Liver (tissue), 9 donors: ENCODE results near the gene TIGD1. TPM values are rescaled to one million over a fixed set of nuclear protein-coding genes. Genes with fewer than 3 reads are reported as not detected.

ENCODE experiments used
- DNase-seq: peaks from one replicate; pipeline ENCODE4 v3.0.0-alpha.2; 2017; ENCODE audit warnings: low spot score
- H3K27ac ChIP-seq, 2 donors: one replicate each; pipeline ENCODE4 v1.7.0; 2013; ENCODE audit warnings: inconsistent platforms in 2 of 2, low read length in 2 of 2, control low read depth in 1 of 2, low read depth in 1 of 2, mild to moderate bottlenecking in 1 of 2
- H3K27me3 ChIP-seq, 4 donors: one replicate each; pipeline versions ENCODE4 v1.6.1 to v1.7.0; 2013; ENCODE audit warnings: low read length in 3 of 4, inconsistent platforms in 1 of 4, mild to moderate bottlenecking in 1 of 4, moderate library complexity in 1 of 4; ENCODE audit not compliant: control insufficient read depth in 4 of 4, insufficient read depth in 4 of 4
- H3K36me3 ChIP-seq, 4 donors: one replicate each; pipeline versions ENCODE4 v1.6.1 to v1.7.0; 2013; ENCODE audit warnings: low read length in 3 of 4, mild to moderate bottlenecking in 3 of 4, low read depth in 1 of 4, moderate library complexity in 1 of 4; ENCODE audit not compliant: control insufficient read depth in 4 of 4, insufficient read depth in 3 of 4
- H3K4me1 ChIP-seq, 4 donors: one replicate each; pipeline versions ENCODE4 v1.6.1 to v1.7.0; 2013; ENCODE audit warnings: low read length in 3 of 4, mild to moderate bottlenecking in 3 of 4, moderate library complexity in 1 of 4; ENCODE audit not compliant: control insufficient read depth in 4 of 4, insufficient read depth in 4 of 4
- H3K4me3 ChIP-seq, 3 donors: one replicate each; pipeline versions ENCODE4 v1.6.1 to v1.7.0; 2013; ENCODE audit warnings: low read length in 3 of 3, control low read depth in 1 of 3, low read depth in 1 of 3, mild to moderate bottlenecking in 1 of 3
- H3K9ac ChIP-seq, 2 donors: one replicate each; pipeline ENCODE4 v1.7.0; 2013; ENCODE audit warnings: low read length in 2 of 2, mild to moderate bottlenecking in 2 of 2, moderate library complexity in 2 of 2, control low read depth in 1 of 2, low read depth in 1 of 2
- H3K9me3 ChIP-seq, 4 donors: one replicate each; pipeline versions ENCODE4 v1.6.1 to v1.7.0; 2013; ENCODE audit warnings: low read length in 3 of 4; ENCODE audit not compliant: control insufficient read depth in 4 of 4
- EGR1 ChIP-seq, 2 donors: IDR thresholded peaks; 2 replicates each; pipeline ENCODE4 v1.6.1; 2016 to 2018; ENCODE audit warnings: antibody characterized with exemption in 2 of 2, low read depth in 2 of 2
- FOXA2 ChIP-seq: IDR thresholded peaks from 2 replicates; pipeline ENCODE4 v1.6.1; 2016; ENCODE audit warnings: antibody characterized with exemption
- GABPA ChIP-seq, 2 donors: IDR thresholded peaks in 1 of 2; conservative IDR thresholded peaks in 1 of 2; 2 replicates each; pipeline ENCODE4 v1.6.1; 2016; ENCODE audit warnings: antibody characterized with exemption in 2 of 2, mild to moderate bottlenecking in 1 of 2, moderate library complexity in 1 of 2
- HNF4A ChIP-seq, 2 donors: conservative IDR thresholded peaks; 2 replicates each; pipeline ENCODE4 v1.6.1; 2016; ENCODE audit warnings: antibody characterized with exemption in 2 of 2, mild to moderate bottlenecking in 2 of 2
- JUND ChIP-seq, 2 donors: IDR thresholded peaks; 2 replicates each; pipeline ENCODE4 v1.6.1; 2016; ENCODE audit warnings: antibody characterized with exemption in 2 of 2
- RAD21 ChIP-seq, 2 donors: IDR thresholded peaks; 2 replicates each; pipeline ENCODE4 v1.6.1; 2016; ENCODE audit warnings: antibody characterized with exemption in 2 of 2, mild to moderate bottlenecking in 2 of 2
- RXRA ChIP-seq, 2 donors: IDR thresholded peaks; 2 replicates each; pipeline ENCODE4 v1.6.1; 2017 to 2018; ENCODE audit warnings: antibody characterized with exemption in 2 of 2, mild to moderate bottlenecking in 1 of 2
- SP1 ChIP-seq: IDR thresholded peaks from 2 replicates; pipeline ENCODE4 v1.6.1; 2018; ENCODE audit warnings: antibody characterized with exemption, mild to moderate bottlenecking
- YY1 ChIP-seq: IDR thresholded peaks from 2 replicates; pipeline ENCODE4 v1.6.1; 2016; ENCODE audit warnings: antibody characterized with exemption, mild to moderate bottlenecking
- WGBS: extraction: QIAGEN DNeasy Blood & Tissue Kit; methylation state at CpG from one replicate; pipeline ENCODE4 v1.1.7; 2013; 5-methylcytosine and 5-hydroxymethylcytosine counted together
- polyA plus RNA-seq, 2 donors: library from polyadenylated mRNA; stranded (reverse) in 1 of 2; unstranded in 1 of 2; fragments of 200-250 nt in 1 of 2; fragments of >200 nt in 1 of 2; fragmentation: Nextera tagmentation in 1 of 2; extraction: Ambion mirVana in 1 of 2; gene quantifications; one replicate each; pipeline versions ENCODE4 v1.2.1 to v1.2.3, GENCODE V29; 2013 to 2015
- total RNA-seq, 2 donors: library from RNA; depleted of rRNA; stranded (reverse); fragments of >200 nt; gene quantifications; one replicate each; pipeline ENCODE4 v1.2.3, GENCODE V29; 2014
- TF ChIP-seq, protein P1 (sequence below): fragments of 150-350 bp; IDR thresholded peaks from 2 replicates; pipeline ENCODE4 v1.5.1; 2017; ENCODE audit warnings: improper control_type of control experiment, low read depth, low read length; ENCODE audit not compliant: missing input control
- TF ChIP-seq, protein P2 (sequence below): IDR thresholded peaks from 2 replicates; pipeline ENCODE4 v1.6.1; 2016; ENCODE audit warnings: antibody characterized with exemption
- TF ChIP-seq, protein P3 (sequence below): IDR thresholded peaks from 2 replicates; pipeline ENCODE4 v1.6.1; 2016; ENCODE audit warnings: antibody characterized with exemption
- TF ChIP-seq, protein P4 (sequence below): IDR thresholded peaks from 2 replicates; pipeline ENCODE4 v1.6.1; 2016; ENCODE audit warnings: antibody characterized with exemption, mild to moderate bottlenecking
- donor health status: healthy.
- donor health status: healthy.
- donor health status: healthy.
- donor health status: healthy.
- donor health status: healthy.

The TIGD1 gene
- total and polyA plus RNA-seq, 4 donors, result 0.50 to 3.0 (median 1.7) TPM

GRCh38 chr2:232593982-232594381 lies 43.6 kb upstream of the TIGD1 start (continued):
- TF ChIP-seq, protein P1, sequence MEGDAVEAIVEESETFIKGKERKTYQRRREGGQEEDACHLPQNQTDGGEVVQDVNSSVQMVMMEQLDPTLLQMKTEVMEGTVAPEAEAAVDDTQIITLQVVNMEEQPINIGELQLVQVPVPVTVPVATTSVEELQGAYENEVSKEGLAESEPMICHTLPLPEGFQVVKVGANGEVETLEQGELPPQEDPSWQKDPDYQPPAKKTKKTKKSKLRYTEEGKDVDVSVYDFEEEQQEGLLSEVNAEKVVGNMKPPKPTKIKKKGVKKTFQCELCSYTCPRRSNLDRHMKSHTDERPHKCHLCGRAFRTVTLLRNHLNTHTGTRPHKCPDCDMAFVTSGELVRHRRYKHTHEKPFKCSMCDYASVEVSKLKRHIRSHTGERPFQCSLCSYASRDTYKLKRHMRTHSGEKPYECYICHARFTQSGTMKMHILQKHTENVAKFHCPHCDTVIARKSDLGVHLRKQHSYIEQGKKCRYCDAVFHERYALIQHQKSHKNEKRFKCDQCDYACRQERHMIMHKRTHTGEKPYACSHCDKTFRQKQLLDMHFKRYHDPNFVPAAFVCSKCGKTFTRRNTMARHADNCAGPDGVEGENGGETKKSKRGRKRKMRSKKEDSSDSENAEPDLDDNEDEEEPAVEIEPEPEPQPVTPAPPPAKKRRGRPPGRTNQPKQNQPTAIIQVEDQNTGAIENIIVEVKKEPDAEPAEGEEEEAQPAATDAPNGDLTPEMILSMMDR, result no peak

- no peaks in the 10 kb centered on the region for H3K36me3 ChIP-seq
- H3K27ac ChIP-seq, result no peak overlapping the region
- TF ChIP-seq JUND (IDR thresholded peaks at IDR 0.05), result no peak
- no peak for TF ChIP-seq HNF4A (conservative IDR thresholded peaks at IDR 0.05)
- TF ChIP-seq, protein P1, result peak; percentile 10
- no peak for TF ChIP-seq GABPA (IDR thresholded peaks at IDR 0.05 in 1 of 2, conservative IDR thresholded peaks at IDR 0.05 in 1 of 2)
- TF ChIP-seq, protein P2, sequence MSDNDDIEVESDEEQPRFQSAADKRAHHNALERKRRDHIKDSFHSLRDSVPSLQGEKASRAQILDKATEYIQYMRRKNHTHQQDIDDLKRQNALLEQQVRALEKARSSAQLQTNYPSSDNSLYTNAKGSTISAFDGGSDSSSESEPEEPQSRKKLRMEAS, result no peak
- no peak for TF ChIP-seq SP1
- no peak for TF ChIP-seq FOXA2
- TF ChIP-seq, protein P3, sequence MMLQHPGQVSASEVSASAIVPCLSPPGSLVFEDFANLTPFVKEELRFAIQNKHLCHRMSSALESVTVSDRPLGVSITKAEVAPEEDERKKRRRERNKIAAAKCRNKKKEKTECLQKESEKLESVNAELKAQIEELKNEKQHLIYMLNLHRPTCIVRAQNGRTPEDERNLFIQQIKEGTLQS, result no peak
- no peak for TF ChIP-seq YY1
- peak; percentile 46 to 54 for TF ChIP-seq RAD21 (IDR thresholded peaks at IDR 0.05)
- no peak for TF ChIP-seq RXRA (IDR thresholded peaks at IDR 0.05)
- TF ChIP-seq, protein P4, sequence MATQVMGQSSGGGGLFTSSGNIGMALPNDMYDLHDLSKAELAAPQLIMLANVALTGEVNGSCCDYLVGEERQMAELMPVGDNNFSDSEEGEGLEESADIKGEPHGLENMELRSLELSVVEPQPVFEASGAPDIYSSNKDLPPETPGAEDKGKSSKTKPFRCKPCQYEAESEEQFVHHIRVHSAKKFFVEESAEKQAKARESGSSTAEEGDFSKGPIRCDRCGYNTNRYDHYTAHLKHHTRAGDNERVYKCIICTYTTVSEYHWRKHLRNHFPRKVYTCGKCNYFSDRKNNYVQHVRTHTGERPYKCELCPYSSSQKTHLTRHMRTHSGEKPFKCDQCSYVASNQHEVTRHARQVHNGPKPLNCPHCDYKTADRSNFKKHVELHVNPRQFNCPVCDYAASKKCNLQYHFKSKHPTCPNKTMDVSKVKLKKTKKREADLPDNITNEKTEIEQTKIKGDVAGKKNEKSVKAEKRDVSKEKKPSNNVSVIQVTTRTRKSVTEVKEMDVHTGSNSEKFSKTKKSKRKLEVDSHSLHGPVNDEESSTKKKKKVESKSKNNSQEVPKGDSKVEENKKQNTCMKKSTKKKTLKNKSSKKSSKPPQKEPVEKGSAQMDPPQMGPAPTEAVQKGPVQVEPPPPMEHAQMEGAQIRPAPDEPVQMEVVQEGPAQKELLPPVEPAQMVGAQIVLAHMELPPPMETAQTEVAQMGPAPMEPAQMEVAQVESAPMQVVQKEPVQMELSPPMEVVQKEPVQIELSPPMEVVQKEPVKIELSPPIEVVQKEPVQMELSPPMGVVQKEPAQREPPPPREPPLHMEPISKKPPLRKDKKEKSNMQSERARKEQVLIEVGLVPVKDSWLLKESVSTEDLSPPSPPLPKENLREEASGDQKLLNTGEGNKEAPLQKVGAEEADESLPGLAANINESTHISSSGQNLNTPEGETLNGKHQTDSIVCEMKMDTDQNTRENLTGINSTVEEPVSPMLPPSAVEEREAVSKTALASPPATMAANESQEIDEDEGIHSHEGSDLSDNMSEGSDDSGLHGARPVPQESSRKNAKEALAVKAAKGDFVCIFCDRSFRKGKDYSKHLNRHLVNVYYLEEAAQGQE, result no peak
- TF ChIP-seq EGR1 (IDR thresholded peaks at IDR 0.05; ENCODE audit: low read depth in 2 of 2), result no peak
- H3K4me1 ChIP-seq, result peaks cover 2 to 11% (median 6%) of the 10 kb centered on the region in 4 donors
- DNase-seq, result no peak
- H3K4me3 ChIP-seq, result no peak overlapping the region
- no peaks in the 10 kb centered on the region for H3K27me3 ChIP-seq
- H3K9me3 ChIP-seq, result no peaks in the 10 kb centered on the region
- H3K9ac ChIP-seq, result no peak overlapping the region
- WGBS, result 82% methylated on average over 3 of the region's 3 CpGs
These were observed 42.5 kb upstream of the TIGD1 start for GRCh38 chr2:232592772-232593395.
